Panc1 (cell line): Measurements from ENCODE around the gene MET. TPM values are rescaled to one million over a fixed set of nuclear protein-coding genes. Genes with fewer than 3 reads are reported as not detected.

Experiments used
- ATAC-seq: fragments of 200-7000 bp; cut with Tn5 transposase; 2 replicates; pipeline ENCODE4 v1.9.1; 2020; ENCODE audit warnings: mild to moderate bottlenecking, moderate library complexity
- BruUV-seq: library from RNA; stranded (reverse); fragments of 400-500 nt; replicated peaks from 2 replicates; lab custom pipeline; 2021; lab: Mats Ljungman, UMichigan
- CTCF ChIA-PET: fragments of 300-600 bp; sonication (Branson Sonifier 250); formaldehyde crosslinking; loops from one replicate; lab custom pipeline; 2022; ENCODE audit warnings: antibody characterized with exemption; lab: Charles Lee
- POLR2A ChIA-PET: fragments of 300-600 bp; sonication (Branson Sonifier 250); formaldehyde crosslinking; loops from one replicate; lab custom pipeline; 2022; ENCODE audit warnings: antibody characterized with exemption; lab: Charles Lee
- DNase-seq: peaks from one replicate; pipeline ENCODE4 v3.0.0-alpha.2; 2010; ENCODE audit warnings: low read depth, low spot score
- H3K27ac ChIP-seq: 2 replicates; pipeline ENCODE4 v1.5.1; 2011; ENCODE audit warnings: mild to moderate bottlenecking, low read length, inconsistent platforms
- H3K27me3 ChIP-seq: fragments of 200-500 bp; sonication (Bioruptor generic); 2 replicates; pipeline ENCODE4 v1.6.0; 2014; ENCODE audit warnings: low read length, inconsistent platforms; ENCODE audit not compliant: control insufficient read depth, insufficient read depth
- H3K36me3 ChIP-seq: fragments of 200-500 bp; sonication (Bioruptor generic); 2 replicates; pipeline ENCODE4 v1.5.1; 2014; ENCODE audit warnings: inconsistent platforms, mild to moderate bottlenecking, low read length, moderate library complexity; ENCODE audit not compliant: control insufficient read depth, insufficient read depth
- H3K4me1 ChIP-seq: 2 replicates; pipeline ENCODE4 v1.5.1; 2011; ENCODE audit warnings: inconsistent platforms, mild to moderate bottlenecking, low read length, moderate library complexity; ENCODE audit not compliant: control insufficient read depth, insufficient read depth
- H3K4me3 ChIP-seq, 2 experiments: 2 replicates each; pipeline ENCODE4 v1.5.1; 2011 to 2012; ENCODE audit warnings: low read depth in 2 of 2, low read length in 2 of 2, mild to moderate bottlenecking in 2 of 2, inconsistent platforms in 1 of 2, moderate library complexity in 1 of 2
- H3K9me3 ChIP-seq: fragments of 200-500 bp; sonication (Bioruptor generic); 2 replicates; pipeline ENCODE4 v1.5.1; 2014; ENCODE audit warnings: low read depth, mild to moderate bottlenecking, inconsistent platforms, low read length, moderate library complexity; ENCODE audit not compliant: control insufficient read depth, insufficient read depth
- CTCF ChIP-seq: fragments of 450-650 bp; IDR thresholded peaks from 2 replicates; pipeline ENCODE4 v1.5.1; 2017; ENCODE audit warnings: mild to moderate bottlenecking
- POLR2AphosphoS5 ChIP-seq: IDR thresholded peaks from 2 replicates; pipeline ENCODE4 v1.6.1; 2012; ENCODE audit warnings: mild to moderate bottlenecking, low read depth, low read length, moderate library complexity
- REST ChIP-seq, 2 experiments: IDR thresholded peaks; 2 replicates each; pipeline ENCODE4 v1.6.1; 2011 to 2012; ENCODE audit warnings: low read depth in 2 of 2, control low read depth in 1 of 2, low read length in 1 of 2, mild to moderate bottlenecking in 1 of 2, moderate library complexity in 1 of 2; ENCODE audit not compliant: insufficient read depth in 1 of 2
- SIN3A ChIP-seq: IDR thresholded peaks from 2 replicates; pipeline ENCODE4 v1.6.1; 2012; ENCODE audit warnings: low read depth, mild to moderate bottlenecking, low read length, moderate library complexity, borderline replicate concordance; ENCODE audit not compliant: insufficient read depth
- TCF7L2 ChIP-seq: IDR thresholded peaks from 2 replicates; pipeline ENCODE4 v1.6.1; 2011; ENCODE audit warnings: mild to moderate bottlenecking, low read depth, low read length, inconsistent platforms
- in situ Hi-C: cut with HindIII; loops from 2 replicates; pipeline ENCODE4 v1.10.0; 2016; ENCODE audit warnings: low sequenced_read_pairs, low pct_unique_long_range_greater_than_20kb
- intact Hi-C: fragments of 100-400 bp; cut with micrococcal nuclease; formaldehyde crosslinking; loops from one replicate; pipeline ENCODE4 v1.10.0; 2022; ENCODE audit not compliant: unreplicated experiment
- total RNA-seq: library from RNA; stranded (reverse); gene quantifications from one replicate; pipeline ENCODE4 v1.2.1, GENCODE V29; 2021; ENCODE audit not compliant: unreplicated experiment

Gene MET
- total RNA-seq, 1 experiment from 2014 or later, result 103 TPM

- DNase-seq (no peak), ATAC-seq (no peak)
- H3K27me3 ChIP-seq, result no peaks in the 10 kb centered on the region; the same call in 1 of the 2 replicates
- no peak overlapping the region for H3K4me3 ChIP-seq
- no peaks in the 10 kb centered on the region for H3K36me3 ChIP-seq
- ChIA-PET CTCF (no interaction called here), POLR2A (no interaction called here)
- H3K27ac ChIP-seq, result no peak overlapping the region
- H3K4me1 ChIP-seq, result no peaks in the 10 kb centered on the region
- in situ Hi-C loops, result no loop called here
- intact Hi-C loops, result no loop called here
- TF ChIP-seq CTCF, result no peak; the same call in 1 of the 2 replicates
- no peak for TF ChIP-seq SIN3A
- TF ChIP-seq REST (IDR thresholded peaks at IDR 0.05; ENCODE audit: insufficient read depth in 1 of 2, low read depth in 2 of 2, low read length in 1 of 2), result no peak
- TF ChIP-seq POLR2AphosphoS5, result no peak
- no peak for TF ChIP-seq TCF7L2
- H3K9me3 ChIP-seq, result no peaks in the 10 kb centered on the region
- no TSS peak for BruUV-seq
Observed at GRCh38 chr7:116842371-116842770, 170.4 kb downstream of the MET start.

GRCh38 chr7:116843378-116843777 lies 171.4 kb downstream of the MET start:
- POLR2A ChIA-PET, result no interaction called here
- no peak for DNase-seq
- H3K4me3 ChIP-seq, result no peak overlapping the region
- in situ Hi-C loops (no loop called here), intact Hi-C loops (no loop called here)
- no peak for TF ChIP-seq REST (IDR thresholded peaks at IDR 0.05; ENCODE audit: insufficient read depth in 1 of 2, low read depth in 2 of 2, low read length in 1 of 2)
- BruUV-seq, result no TSS peak
- no peaks in the 10 kb centered on the region for H3K9me3 ChIP-seq
- CTCF ChIA-PET, result no interaction called here
- H3K27me3 ChIP-seq, result no peaks in the 10 kb centered on the region; the same call in 1 of the 2 replicates
- no peak for ATAC-seq
- no peaks in the 10 kb centered on the region for H3K4me1 ChIP-seq
- no peak overlapping the region for H3K27ac ChIP-seq
- H3K36me3 ChIP-seq, result no peaks in the 10 kb centered on the region

Other genes with a start within 250 kb of the MET start
- 217 TPM for gene CAV2, start 172.5 kb upstream of the MET start, total RNA-seq
- gene CAV1, start 147.2 kb upstream of the MET start, total RNA-seq, result 496 TPM
- 195 TPM for gene CAPZA2, start 190.4 kb downstream of the MET start, total RNA-seq